K562 (cell line): ENCODE data around the gene PMF1. TPM values are rescaled to one million over a fixed set of nuclear protein-coding genes. Genes with fewer than 3 reads are reported as not detected.

Experiments
- ATAC-seq: fragments of 200-7000 bp; cut with Tn5 transposase; 3 replicates; pipeline ENCODE4 v1.9.1; 2020; ENCODE audit warnings: moderate library complexity
- BruUV-seq: library from RNA; stranded (reverse); fragments of 400-500 nt; replicated peaks from 2 replicates; lab custom pipeline; 2021; lab: Mats Ljungman, UMichigan
- CTCF ChIA-PET: fragments of 300-600 bp; formaldehyde crosslinking; extraction: SDS; loops from one replicate; lab custom pipeline; 2021; ENCODE audit warnings: low intra/inter-chr PET ratio; lab: Yijun Ruan, JAX
- POLR2A ChIA-PET: fragments of 300-600, 350-650 bp; sonication (Branson Sonifier 250); formaldehyde crosslinking; extraction: SDS; loops from one replicate; lab custom pipeline; 2021; ENCODE audit warnings: antibody characterized with exemption, inconsistent platforms; lab: Yijun Ruan, JAX
- DNase-seq, 4 experiments: peaks; one replicate each; pipeline versions ENCODE4 v3.0.0 to v3.0.0-alpha.2; 2011 to 2018; ENCODE audit warnings: low spot score in 3 of 4, mixed read lengths in 3 of 4; ENCODE audit errors: extremely low read depth in 1 of 4
- FAIRE-seq: peaks from 2 replicates; lab custom pipeline; 2011; peaks lifted over from hg19 to GRCh38; lab: Jason Lieb, UNC
- H2AFZ ChIP-seq: 2 replicates; pipeline ENCODE4 v1.6.0; 2011; ENCODE audit warnings: low read depth, low read length, control low read depth, inconsistent platforms
- H3K27ac ChIP-seq: fragments of 200-600 bp; 3 replicates; pipeline ENCODE4 v1.8.0; 2011; ENCODE audit warnings: low read depth, mild to moderate bottlenecking, control low read depth, inconsistent platforms, low read length, moderate library complexity, mixed read lengths; ENCODE audit errors: extremely low read depth
- H3K27me3 ChIP-seq, 2 experiments: fragments of 300-600 bp in 1 of 2; 2 replicates in 1 of 2; 3 replicates in 1 of 2; pipeline versions ENCODE4 v1.6.0 to v1.8.0; 2011; ENCODE audit warnings: inconsistent platforms in 2 of 2, low read length in 2 of 2, mild to moderate bottlenecking in 1 of 2, mixed read lengths in 1 of 2, moderate library complexity in 1 of 2; ENCODE audit not compliant: control insufficient read depth in 2 of 2, insufficient read depth in 2 of 2
- H3K36me3 ChIP-seq: fragments of 300-600 bp; 3 replicates; pipeline ENCODE4 v1.8.0; 2011; ENCODE audit warnings: mild to moderate bottlenecking, low read length, inconsistent platforms; ENCODE audit not compliant: control insufficient read depth, insufficient read depth
- H3K4me1 ChIP-seq, 2 experiments: fragments of 200-600 bp in 1 of 2; replicated peaks in 1 of 2; 2 replicates in 1 of 2; 3 replicates in 1 of 2; pipeline versions ENCODE4 v1.5.1 to v1.8.0; 2011; ENCODE audit warnings: inconsistent platforms in 2 of 2, low read length in 2 of 2, mild to moderate bottlenecking in 1 of 2, mixed read lengths in 1 of 2, moderate library complexity in 1 of 2; ENCODE audit not compliant: control insufficient read depth in 2 of 2, insufficient read depth in 2 of 2
- H3K4me2 ChIP-seq: 2 replicates; pipeline ENCODE4 v1.6.1; 2011; ENCODE audit warnings: low read length, control low read depth, inconsistent platforms, mixed read lengths; ENCODE audit not compliant: insufficient read depth
- H3K4me3 ChIP-seq: fragments of 200-600 bp; sonication (generic), shearing (Covaris generic); 2 replicates; pipeline ENCODE4 v1.5.1; 2016; ENCODE audit warnings: control low read depth, inconsistent platforms
- H3K79me2 ChIP-seq: fragments of 200-600 bp; 3 replicates; pipeline ENCODE4 v1.8.0; 2011; ENCODE audit warnings: low read length, inconsistent platforms; ENCODE audit not compliant: control insufficient read depth, insufficient read depth
- H3K9ac ChIP-seq, 2 experiments: 2 replicates each; pipeline versions ENCODE4 v1.6.0 to v1.6.1; 2011; ENCODE audit warnings: low read depth in 2 of 2, low read length in 2 of 2, control low read depth in 1 of 2, inconsistent platforms in 1 of 2, mild to moderate bottlenecking in 1 of 2, mixed read lengths in 1 of 2; ENCODE audit not compliant: insufficient read depth in 1 of 2
- H3K9me1 ChIP-seq: one replicate; pipeline ENCODE4 v1.6.0; 2011; ENCODE audit warnings: inconsistent platforms, mild to moderate bottlenecking, low read length, moderate library complexity; ENCODE audit not compliant: control insufficient read depth, insufficient read depth
- H3K9me3 ChIP-seq: replicated peaks from 2 replicates; pipeline ENCODE4 v1.5.1; 2011; ENCODE audit warnings: low read depth, low read length, inconsistent platforms; ENCODE audit not compliant: control insufficient read depth, insufficient read depth
- H4K20me1 ChIP-seq: replicated peaks from 2 replicates; pipeline ENCODE4 v1.6.1; 2011; ENCODE audit warnings: low read length, inconsistent platforms, mixed read lengths; ENCODE audit not compliant: control insufficient read depth, insufficient read depth
- FUS ChIP-seq: fragments of 200-400 bp; formaldehyde crosslinking; optimal IDR thresholded peaks from 2 replicates; pipeline ENCODE3; 2017; ENCODE audit warnings: low read depth, low read length
- HDGF ChIP-seq: fragments of 450-650 bp; IDR thresholded peaks from 2 replicates; pipeline ENCODE4 v1.6.1; 2016
- IFI16 ChIP-seq: fragments of 250-450 bp; sonication (Bioruptor Pico); IDR thresholded peaks from 2 replicates; pipeline ENCODE4 v2.1.2; 2022; ENCODE audit warnings: mild to moderate bottlenecking, inconsistent platforms
- JUN ChIP-seq, 2 experiments: sonication (generic) in 1 of 2; formaldehyde crosslinking in 1 of 2; IDR thresholded peaks; 2 replicates each; pipeline versions ENCODE4 v1.6.1 to v1.8.0; 2012 to 2022; ENCODE audit warnings: borderline replicate concordance in 2 of 2, mild to moderate bottlenecking in 2 of 2, improper control_type of control experiment in 1 of 2, low read depth in 1 of 2, low read length in 1 of 2, missing genetic modification reagents in 1 of 2
- NFRKB ChIP-seq: fragments of 450-650 bp; IDR thresholded peaks from 2 replicates; pipeline ENCODE4 v1.6.1; 2016; ENCODE audit warnings: low read depth
- RBFOX2 ChIP-seq: fragments of 200-400 bp; formaldehyde crosslinking; IDR thresholded peaks from 2 replicates; pipeline ENCODE4 v1.6.1; 2017; ENCODE audit warnings: low read depth, mild to moderate bottlenecking, low read length, moderate library complexity
- RFX7 ChIP-seq: fragments of 250-450 bp; sonication (Bioruptor Pico); IDR thresholded peaks from 2 replicates; pipeline ENCODE4 v1.5.1; 2021; ENCODE audit warnings: mild to moderate bottlenecking
- SETDB1 ChIP-seq: IDR thresholded peaks from one replicate; pipeline ENCODE4 v1.6.1; 2012; ENCODE audit warnings: low read length, control low read depth, inconsistent platforms
- ZFP36 ChIP-seq: fragments of 150-350 bp; IDR thresholded peaks from 2 replicates; pipeline ENCODE4 v1.6.1; 2018; ENCODE audit warnings: low read length, low read depth; ENCODE audit not compliant: partially characterized antibody
- WGBS: fragments of 100-300 bp; shearing (Covaris generic); methylation state at CpG from one replicate; pipeline ENCODE4 v1.1.6; 2016; ENCODE audit warnings: low coverage, mixed read lengths; ENCODE audit not compliant: insufficient coverage; ENCODE audit errors: missing lambda C conversion rate; 5-methylcytosine and 5-hydroxymethylcytosine counted together
- in situ Hi-C: fragments of 300-500 bp; cut with MboI; formaldehyde crosslinking; loops from 4 replicates; pipeline ENCODE4 v1.15.0; 2018; ENCODE audit warnings: inconsistent platforms, mixed read lengths
- intact Hi-C: fragments of 100-400 bp; cut with micrococcal nuclease; formaldehyde crosslinking; loops from 2 replicates; pipeline ENCODE4 v1.14.2; 2022
- polyA plus RNA-seq, 8 experiments: library from polyadenylated mRNA; depleted of rRNA in 4 of 8; stranded (reverse) in 5 of 8; unstranded in 3 of 8; fragments of >200 nt; fragmentation: Nextera tagmentation in 2 of 8; fragmentation: Illumina TruSeq in 1 of 8; extraction: Ambion mirVana in 2 of 8; extraction: Trizol in 1 of 8; gene quantifications; 2 replicates each; pipeline versions ENCODE4 v1.2.1 to v1.2.3, GENCODE V29; 2011 to 2014; ENCODE audit warnings: inconsistent platforms in 1 of 8, missing spikeins in 1 of 8
- total RNA-seq, 7 experiments: library from RNA; depleted of rRNA in 6 of 7; stranded (reverse); fragments of >200 nt in 6 of 7; fragmentation: Illumina TruSeq in 2 of 7; extraction: Trizol in 2 of 7; gene quantifications; 2 replicates each; pipeline versions ENCODE4 v1.2.1 to v1.2.3, GENCODE V29; 2011 to 2021; ENCODE audit warnings: low replicate concordance in 1 of 7
- TF ChIP-seq, protein P1 (sequence below): fragments of 450-650 bp; IDR thresholded peaks from 2 replicates; pipeline ENCODE4 v1.6.1; 2017; ENCODE audit warnings: antibody characterized with exemption, mild to moderate bottlenecking
- TF ChIP-seq, protein P2 (sequence below): fragments of 250-450 bp; sonication (Bioruptor Pico); IDR thresholded peaks from 2 replicates; pipeline ENCODE4 v1.6.1; 2021; ENCODE audit warnings: mild to moderate bottlenecking

Gene PMF1
- total and polyA plus RNA-seq, 9 of the 15 experiments (the other 6 are each of a cell fraction or from before 2014, with no cell fraction given), result 9.4 to 92.9 (median 71.0) TPM

DNA sequence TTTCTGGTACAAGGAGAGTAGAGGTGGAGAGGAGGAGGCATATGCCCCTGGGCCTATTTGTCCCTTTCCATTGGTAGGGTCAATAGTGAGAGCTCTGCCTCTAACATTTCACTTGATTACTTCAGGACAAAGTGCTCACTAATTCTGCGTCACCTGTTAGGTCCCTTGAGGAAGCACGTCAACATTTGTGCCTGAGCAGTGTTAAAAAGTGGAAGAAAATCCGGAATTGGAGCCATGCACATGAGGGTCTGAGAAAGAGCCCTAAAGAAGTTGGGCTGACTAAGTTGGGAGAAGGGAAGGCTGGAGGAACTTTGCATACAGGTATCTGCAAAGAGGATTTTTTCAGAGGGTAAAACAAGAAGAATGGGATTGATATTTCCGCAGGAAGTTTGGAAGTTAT lies 17.0 kb upstream of the PMF1 start:
- FAIRE-seq (no peak), ATAC-seq (no peak), DNase-seq (no peak)
- peaks cover 48% of the 10 kb centered on the region for H3K79me2 ChIP-seq
- H2AFZ ChIP-seq, result no peak overlapping the region
- in situ Hi-C loops (no loop called here), intact Hi-C loops (no loop called here)
- H3K9me1 ChIP-seq, result no peaks in the 10 kb centered on the region
- H3K9ac ChIP-seq, result no peak overlapping the region
- TF ChIP-seq, protein P1, sequence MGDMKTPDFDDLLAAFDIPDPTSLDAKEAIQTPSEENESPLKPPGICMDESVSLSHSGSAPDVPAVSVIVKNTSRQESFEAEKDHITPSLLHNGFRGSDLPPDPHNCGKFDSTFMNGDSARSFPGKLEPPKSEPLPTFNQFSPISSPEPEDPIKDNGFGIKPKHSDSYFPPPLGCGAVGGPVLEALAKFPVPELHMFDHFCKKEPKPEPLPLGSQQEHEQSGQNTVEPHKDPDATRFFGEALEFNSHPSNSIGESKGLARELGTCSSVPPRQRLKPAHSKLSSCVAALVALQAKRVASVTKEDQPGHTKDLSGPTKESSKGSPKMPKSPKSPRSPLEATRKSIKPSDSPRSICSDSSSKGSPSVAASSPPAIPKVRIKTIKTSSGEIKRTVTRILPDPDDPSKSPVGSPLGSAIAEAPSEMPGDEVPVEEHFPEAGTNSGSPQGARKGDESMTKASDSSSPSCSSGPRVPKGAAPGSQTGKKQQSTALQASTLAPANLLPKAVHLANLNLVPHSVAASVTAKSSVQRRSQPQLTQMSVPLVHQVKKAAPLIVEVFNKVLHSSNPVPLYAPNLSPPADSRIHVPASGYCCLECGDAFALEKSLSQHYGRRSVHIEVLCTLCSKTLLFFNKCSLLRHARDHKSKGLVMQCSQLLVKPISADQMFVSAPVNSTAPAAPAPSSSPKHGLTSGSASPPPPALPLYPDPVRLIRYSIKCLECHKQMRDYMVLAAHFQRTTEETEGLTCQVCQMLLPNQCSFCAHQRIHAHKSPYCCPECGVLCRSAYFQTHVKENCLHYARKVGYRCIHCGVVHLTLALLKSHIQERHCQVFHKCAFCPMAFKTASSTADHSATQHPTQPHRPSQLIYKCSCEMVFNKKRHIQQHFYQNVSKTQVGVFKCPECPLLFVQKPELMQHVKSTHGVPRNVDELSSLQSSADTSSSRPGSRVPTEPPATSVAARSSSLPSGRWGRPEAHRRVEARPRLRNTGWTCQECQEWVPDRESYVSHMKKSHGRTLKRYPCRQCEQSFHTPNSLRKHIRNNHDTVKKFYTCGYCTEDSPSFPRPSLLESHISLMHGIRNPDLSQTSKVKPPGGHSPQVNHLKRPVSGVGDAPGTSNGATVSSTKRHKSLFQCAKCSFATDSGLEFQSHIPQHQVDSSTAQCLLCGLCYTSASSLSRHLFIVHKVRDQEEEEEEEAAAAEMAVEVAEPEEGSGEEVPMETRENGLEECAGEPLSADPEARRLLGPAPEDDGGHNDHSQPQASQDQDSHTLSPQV, result no peak
- TF ChIP-seq HDGF, result no peak
- no peak for TF ChIP-seq FUS
- TF ChIP-seq IFI16 (CRISPR knock-in tag), result no peak
- TF ChIP-seq JUN (IDR thresholded peaks at IDR 0.05; ENCODE audit: borderline replicate concordance, low read depth, low read length), result no peak
- TF ChIP-seq JUN (CRISPR knock-in tag; IDR thresholded peaks at IDR 0.05; ENCODE audit: borderline replicate concordance), result no peak
- no peak for TF ChIP-seq SETDB1
- TF ChIP-seq ZFP36, result no peak
- TF ChIP-seq, protein P2, sequence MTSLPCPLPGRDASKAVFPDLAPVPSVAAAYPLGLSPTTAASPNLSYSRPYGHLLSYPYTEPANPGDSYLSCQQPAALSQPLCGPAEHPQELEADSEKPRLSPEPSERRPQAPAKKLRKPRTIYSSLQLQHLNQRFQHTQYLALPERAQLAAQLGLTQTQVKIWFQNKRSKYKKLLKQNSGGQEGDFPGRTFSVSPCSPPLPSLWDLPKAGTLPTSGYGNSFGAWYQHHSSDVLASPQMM (CRISPR knock-in tag), result no peak
- no peak for TF ChIP-seq RBFOX2
- TF ChIP-seq NFRKB, result no peak
- no peak for TF ChIP-seq RFX7 (CRISPR knock-in tag)
- no peaks in the 10 kb centered on the region for H4K20me1 ChIP-seq
- ChIA-PET POLR2A (interaction anchor here (0.6 to 9.2 kb wide), 2 partner anchors 16 to 18 kb away, joined by 5 to 62 read pairs; partner anchors contain the start of gene PMF1), CTCF (no interaction called here)
- H3K9me3 ChIP-seq, result no peaks in the 10 kb centered on the region
- no peak overlapping the region for H3K4me3 ChIP-seq
- BruUV-seq, result no TSS peak
- no peak overlapping the region for H3K4me2 ChIP-seq
- H3K36me3 ChIP-seq, result peaks cover 36% of the 10 kb centered on the region
- peaks cover 6 to 12% of the 10 kb centered on the region in 2 experiments for H3K4me1 ChIP-seq
- 68% methylated on average over 4 of the region's 4 CpGs for WGBS
- H3K27ac ChIP-seq, result no peak overlapping the region
- H3K27me3 ChIP-seq, result no peaks in the 10 kb centered on the region
